Nephron (organoid): ENCODE results near the gene PAX8.
"Not testable (repeated sequence)": the region's sequence is repeated elsewhere in the genome, so short reads cannot be mapped to it uniquely, and the experiment has no call there.

Experiments
- H3K27ac Mint-ChIP-seq, 3 experiments: 2 replicates each; pipeline ENCODE4 v1.8.0; 2020; ENCODE audit warnings: mixed read lengths in 3 of 3, mild to moderate bottlenecking in 2 of 3, moderate library complexity in 1 of 3
- H3K27me3 Mint-ChIP-seq: 2 replicates; pipeline ENCODE4 v1.8.0; 2021; ENCODE audit warnings: low read depth, mild to moderate bottlenecking, moderate library complexity, mixed read lengths
- H3K36me3 Mint-ChIP-seq: 2 replicates; pipeline ENCODE4 v1.8.0; 2020; ENCODE audit warnings: low read depth, mixed read lengths
- H3K4me1 Mint-ChIP-seq: 2 replicates; pipeline ENCODE4 v1.8.0; 2020; ENCODE audit warnings: mixed read lengths
- H3K4me3 Mint-ChIP-seq, 3 experiments: 2 replicates each; pipeline ENCODE4 v1.8.0; 2020; ENCODE audit warnings: mild to moderate bottlenecking in 3 of 3, mixed read lengths in 3 of 3, moderate library complexity in 2 of 3
- H3K9me3 Mint-ChIP-seq: 2 replicates; pipeline ENCODE4 v1.8.0; 2020; ENCODE audit warnings: mixed read lengths
- TF ChIP-seq, protein P1 (sequence below), 3 experiments: fragments of 200-600 bp; sonication (generic); IDR thresholded peaks; one replicate each; pipeline ENCODE4 v1.5.0; 2021; ENCODE audit warnings: antibody characterized with exemption in 3 of 3; ENCODE audit not compliant: unreplicated experiment in 3 of 3

PAX8 gene

DNA sequence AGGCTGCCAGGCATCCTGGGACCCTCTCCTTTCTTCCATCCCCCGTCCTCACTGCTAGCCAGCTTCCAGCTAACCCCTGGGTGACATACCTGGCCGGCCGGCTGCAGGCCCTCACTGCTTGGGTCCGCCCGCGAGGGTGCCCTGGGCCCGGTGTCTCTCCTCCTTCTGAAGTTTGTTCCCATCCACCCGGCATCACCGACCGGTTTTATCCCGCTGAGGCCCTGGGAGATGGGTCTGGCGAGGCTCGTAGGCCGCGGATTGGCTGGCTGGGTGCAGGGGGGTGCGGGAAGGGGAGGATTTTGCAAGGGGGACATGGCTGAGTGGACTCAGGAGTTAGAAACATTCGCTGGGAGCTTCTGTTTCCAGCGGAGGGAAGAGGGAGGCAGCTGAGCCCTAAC is at the start of gene PAX8:
TSS of gene PAX8 (minus strand) at position 180 of the 398 bp plus-strand sequence. CDS start 527 bp downstream, outside the sequence.
- Mint-ChIP-seq H3K27me3 (peaks cover 95% of the 10 kb centered on the region), H3K4me1 (peaks cover 36% of the 10 kb centered on the region), H3K36me3 (peaks cover 23% of the 10 kb centered on the region), H3K4me3 (peak within 1 kb of the TSS; percentile 85 to 90 (median 88)), H3K27ac (peak within 1 kb of the TSS; percentile 90 to 99 (median 93)), H3K9me3 (no peaks in the 10 kb centered on the region)
- TF ChIP-seq, protein P1, sequence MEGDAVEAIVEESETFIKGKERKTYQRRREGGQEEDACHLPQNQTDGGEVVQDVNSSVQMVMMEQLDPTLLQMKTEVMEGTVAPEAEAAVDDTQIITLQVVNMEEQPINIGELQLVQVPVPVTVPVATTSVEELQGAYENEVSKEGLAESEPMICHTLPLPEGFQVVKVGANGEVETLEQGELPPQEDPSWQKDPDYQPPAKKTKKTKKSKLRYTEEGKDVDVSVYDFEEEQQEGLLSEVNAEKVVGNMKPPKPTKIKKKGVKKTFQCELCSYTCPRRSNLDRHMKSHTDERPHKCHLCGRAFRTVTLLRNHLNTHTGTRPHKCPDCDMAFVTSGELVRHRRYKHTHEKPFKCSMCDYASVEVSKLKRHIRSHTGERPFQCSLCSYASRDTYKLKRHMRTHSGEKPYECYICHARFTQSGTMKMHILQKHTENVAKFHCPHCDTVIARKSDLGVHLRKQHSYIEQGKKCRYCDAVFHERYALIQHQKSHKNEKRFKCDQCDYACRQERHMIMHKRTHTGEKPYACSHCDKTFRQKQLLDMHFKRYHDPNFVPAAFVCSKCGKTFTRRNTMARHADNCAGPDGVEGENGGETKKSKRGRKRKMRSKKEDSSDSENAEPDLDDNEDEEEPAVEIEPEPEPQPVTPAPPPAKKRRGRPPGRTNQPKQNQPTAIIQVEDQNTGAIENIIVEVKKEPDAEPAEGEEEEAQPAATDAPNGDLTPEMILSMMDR (IDR thresholded peaks at IDR 0.05; ENCODE audit: unreplicated experiment in 3 of 3): no peak

DNA sequence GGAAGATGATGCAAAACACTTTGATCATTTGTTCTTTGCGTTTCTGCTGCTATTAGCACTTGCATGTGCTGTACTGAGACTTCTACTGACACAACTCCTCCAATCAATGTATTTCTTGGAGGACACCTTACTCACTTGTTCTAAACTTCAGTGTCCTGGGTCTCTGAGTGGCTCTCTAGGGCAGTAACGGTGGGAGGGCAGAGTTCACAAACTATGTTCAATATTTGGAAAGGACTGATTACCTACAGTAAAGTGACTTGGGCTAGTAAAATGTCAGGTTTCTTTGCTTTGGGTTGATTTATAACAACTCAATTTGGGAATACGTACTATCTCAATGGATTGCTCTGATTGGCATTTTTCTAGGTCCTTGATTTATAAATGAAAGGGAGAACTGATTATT is 49.3 kb upstream of the PAX8 start:
- Mint-ChIP-seq H3K27me3 (peaks cover 28% of the 10 kb centered on the region), H3K27ac (no peak overlapping the region), H3K4me3 (no peak overlapping the region), H3K9me3 (no peaks in the 10 kb centered on the region), H3K36me3 (no peaks in the 10 kb centered on the region), H3K4me1 (peaks cover 19% of the 10 kb centered on the region)
- TF ChIP-seq, protein P1 (IDR thresholded peaks at IDR 0.05; ENCODE audit: unreplicated experiment in 3 of 3): no peak

DNA sequence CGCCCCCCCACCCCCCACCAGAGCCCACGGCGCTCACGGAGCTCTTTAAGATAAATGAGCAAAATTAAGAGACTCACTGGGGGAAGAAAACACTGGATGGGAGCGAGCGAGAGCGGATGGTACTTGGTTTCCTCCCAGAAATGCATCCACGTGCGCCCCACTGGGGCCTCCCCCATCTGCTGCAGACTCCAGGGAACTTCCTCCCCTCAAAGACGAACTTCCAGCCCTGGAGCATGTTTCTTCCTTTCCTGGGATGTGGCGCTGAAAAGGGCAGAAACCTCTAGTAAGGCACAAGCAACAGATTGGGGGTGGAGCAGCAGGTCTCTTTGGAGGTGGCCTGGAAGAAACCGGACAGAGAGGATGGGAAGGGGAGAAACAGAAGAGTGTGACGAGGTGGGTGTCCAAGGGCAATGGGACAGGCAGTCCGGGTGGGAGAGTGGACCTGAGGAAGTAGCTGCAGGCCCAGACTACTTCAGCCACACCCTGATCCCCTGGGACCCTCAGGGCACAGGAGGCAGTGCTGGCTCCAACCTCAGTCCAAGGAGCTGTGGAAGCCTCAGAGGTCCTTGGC is 46.5 kb upstream of the PAX8 start:
- Mint-ChIP-seq H3K4me1 (peaks cover 25% of the 10 kb centered on the region), H3K4me3 (peak overlapping the region; percentile 77 to 79 (median 78)), H3K27me3 (peaks cover 44% of the 10 kb centered on the region), H3K27ac (peak overlapping the region; percentile 84 to 97 (median 84))
- not testable (repeated sequence) for H3K36me3 Mint-ChIP-seq, H3K9me3 Mint-ChIP-seq

DNA sequence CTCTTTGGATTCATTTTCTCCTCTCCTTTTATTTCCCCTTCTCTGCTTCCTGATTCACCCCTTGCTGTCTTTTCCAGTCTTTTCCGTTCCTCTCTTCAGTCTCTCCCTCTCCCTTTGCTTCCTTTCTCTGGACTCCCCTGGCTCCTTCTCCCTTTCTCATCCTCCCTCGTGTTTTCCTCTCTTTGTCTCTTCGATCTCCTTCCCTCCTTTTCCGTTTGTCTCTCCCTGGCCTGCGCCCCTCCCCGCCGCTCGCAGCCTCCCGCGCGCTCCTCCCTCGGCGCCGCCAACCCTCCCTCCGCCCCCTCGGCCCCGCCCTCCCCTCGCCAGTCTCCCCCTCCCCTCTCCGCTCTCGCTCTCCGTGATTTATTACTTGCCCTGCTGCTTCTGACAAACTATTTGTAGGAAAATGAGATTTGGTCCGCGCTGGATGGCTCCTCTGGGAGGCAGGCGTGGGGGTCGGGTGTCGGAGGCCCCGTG is 46.0 kb upstream of the PAX8 start:
- Mint-ChIP-seq H3K9me3 (no peaks in the 10 kb centered on the region), H3K27ac (peak overlapping the region; percentile 84 to 97 (median 91)), H3K27me3 (peaks cover 46% of the 10 kb centered on the region), H3K4me1 (peaks cover 25% of the 10 kb centered on the region), H3K4me3 (peak overlapping the region; percentile 77 to 79 (median 78)), H3K36me3 (no peaks in the 10 kb centered on the region)
- TF ChIP-seq, protein P1 (IDR thresholded peaks at IDR 0.05; ENCODE audit: unreplicated experiment in 3 of 3): no peak

DNA sequence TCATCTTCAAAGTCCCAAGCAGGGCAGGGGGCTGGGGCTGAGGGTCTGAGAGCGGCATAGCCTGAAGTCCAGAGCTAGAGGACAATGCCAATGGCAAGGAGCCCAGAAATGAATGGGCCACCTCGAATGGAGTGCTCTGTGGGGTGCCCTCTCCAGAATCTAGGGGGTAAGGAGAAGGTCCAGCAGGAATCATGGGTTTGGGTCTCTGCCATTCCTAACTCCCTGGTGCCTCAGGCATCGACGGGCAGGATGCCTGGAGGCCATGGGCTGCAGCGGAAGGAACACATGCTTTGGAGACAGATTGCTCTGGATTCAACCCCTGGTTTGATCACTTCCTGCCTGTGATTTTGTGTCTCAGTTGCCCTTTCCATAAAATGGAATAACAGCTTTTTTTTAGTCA is 44.4 kb upstream of the PAX8 start:
- Mint-ChIP-seq H3K27ac (peak overlapping the region in 1 of 3 experiments; percentile 35), H3K27me3 (peaks cover 45% of the 10 kb centered on the region), H3K4me1 (peaks cover 25% of the 10 kb centered on the region)
- not testable (repeated sequence) for H3K9me3 Mint-ChIP-seq, H3K4me3 Mint-ChIP-seq, H3K36me3 Mint-ChIP-seq

DNA sequence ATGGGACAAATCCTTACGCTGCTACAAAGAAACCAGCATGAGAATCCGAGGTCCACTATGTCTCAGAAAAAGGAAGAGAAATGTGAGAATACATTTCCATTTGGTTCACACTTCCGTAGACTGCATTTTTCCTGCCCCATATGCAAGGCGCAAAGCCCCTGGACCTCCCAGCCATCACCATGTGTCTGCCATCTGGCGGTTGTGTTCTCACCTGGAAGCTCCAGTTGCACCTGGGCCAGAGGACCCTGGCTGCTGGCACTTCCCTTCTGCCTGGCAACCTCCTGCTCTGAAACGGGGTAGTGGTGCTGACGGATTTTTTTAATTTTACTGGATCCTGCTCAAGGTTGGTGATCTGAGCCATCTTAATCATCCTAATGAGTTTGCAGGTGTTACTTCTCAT is 41.4 kb upstream of the PAX8 start:
- peaks cover 57% of the 10 kb centered on the region for H3K27me3 Mint-ChIP-seq
- peaks cover 17% of the 10 kb centered on the region for H3K4me1 Mint-ChIP-seq
- not testable (repeated sequence) for H3K4me3 Mint-ChIP-seq, H3K36me3 Mint-ChIP-seq, H3K27ac Mint-ChIP-seq, H3K9me3 Mint-ChIP-seq

DNA sequence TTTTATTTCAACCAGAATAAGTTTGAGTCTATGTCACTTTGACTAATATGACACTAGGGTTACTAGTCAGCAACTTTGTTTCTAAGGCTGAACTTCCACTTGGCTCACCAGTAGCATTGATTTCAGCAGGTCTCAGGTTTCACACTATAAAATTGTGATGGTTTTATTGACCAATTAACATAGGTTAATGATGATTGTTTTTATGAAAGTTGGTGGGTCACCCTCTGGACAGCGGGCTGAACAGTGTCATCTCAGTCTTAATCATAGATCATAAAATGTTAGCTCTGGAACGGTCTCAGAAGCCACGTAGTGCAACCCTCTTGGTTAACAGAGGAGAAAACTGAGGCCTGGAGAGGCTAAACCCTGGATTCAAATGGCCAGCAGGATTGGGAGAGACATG is 40.2 kb upstream of the PAX8 start:
- not testable (repeated sequence) for H3K4me3 Mint-ChIP-seq, H3K36me3 Mint-ChIP-seq, H3K9me3 Mint-ChIP-seq

DNA sequence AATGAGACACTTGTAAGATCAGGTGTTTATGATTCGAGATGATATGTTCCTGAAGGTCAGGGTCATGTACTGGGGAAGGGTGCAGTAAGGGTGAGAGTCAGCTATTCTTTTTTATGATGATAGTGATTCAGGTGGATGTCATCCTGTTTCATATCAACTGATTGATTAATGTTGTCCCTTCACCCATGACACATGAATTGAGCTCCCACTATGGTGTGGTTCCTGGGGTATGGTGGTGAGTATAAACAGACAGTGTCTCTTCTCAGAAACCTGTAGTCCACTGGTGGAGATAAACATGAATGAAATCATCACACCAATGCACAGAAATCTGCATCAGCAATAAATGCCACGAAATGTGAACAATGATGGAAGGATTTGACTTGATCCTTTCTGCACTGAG is 37.4 kb upstream of the PAX8 start:
- H3K36me3 Mint-ChIP-seq: no peaks in the 10 kb centered on the region
- TF ChIP-seq, protein P1 (IDR thresholded peaks at IDR 0.05; ENCODE audit: unreplicated experiment in 3 of 3): no peak
- no peak overlapping the region for H3K27ac Mint-ChIP-seq
- no peaks in the 10 kb centered on the region for H3K9me3 Mint-ChIP-seq
- peaks cover 34% of the 10 kb centered on the region for H3K4me1 Mint-ChIP-seq
- H3K4me3 Mint-ChIP-seq: no peak overlapping the region
- H3K27me3 Mint-ChIP-seq: peaks cover 38% of the 10 kb centered on the region

More for the DNA sequence above, 40.2 kb upstream of the PAX8 start:
- H3K4me1 Mint-ChIP-seq: peaks cover 14% of the 10 kb centered on the region
- H3K27me3 Mint-ChIP-seq: peaks cover 57% of the 10 kb centered on the region
- not testable (repeated sequence) for H3K27ac Mint-ChIP-seq

DNA sequence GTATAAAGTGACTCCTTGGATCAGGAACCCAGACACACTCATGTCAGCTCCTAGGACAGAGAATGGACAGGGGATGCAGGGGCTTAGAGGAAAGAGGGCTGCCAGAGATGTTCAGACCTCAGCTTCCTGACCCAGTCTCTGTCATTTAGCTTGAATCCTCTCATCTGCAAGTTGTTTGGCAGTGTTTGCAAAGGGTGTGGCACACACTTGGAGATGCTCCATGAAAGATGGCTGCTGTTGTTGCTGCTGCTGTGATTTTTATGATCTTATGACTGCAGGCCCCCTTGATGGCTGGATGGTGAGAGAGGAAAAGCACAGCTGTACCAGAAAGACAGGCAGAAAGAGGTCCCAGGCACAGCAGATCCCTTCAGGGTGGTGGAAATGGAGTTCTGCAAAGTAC is 35.9 kb upstream of the PAX8 start:
- H3K27ac Mint-ChIP-seq: not testable (repeated sequence)

DNA sequence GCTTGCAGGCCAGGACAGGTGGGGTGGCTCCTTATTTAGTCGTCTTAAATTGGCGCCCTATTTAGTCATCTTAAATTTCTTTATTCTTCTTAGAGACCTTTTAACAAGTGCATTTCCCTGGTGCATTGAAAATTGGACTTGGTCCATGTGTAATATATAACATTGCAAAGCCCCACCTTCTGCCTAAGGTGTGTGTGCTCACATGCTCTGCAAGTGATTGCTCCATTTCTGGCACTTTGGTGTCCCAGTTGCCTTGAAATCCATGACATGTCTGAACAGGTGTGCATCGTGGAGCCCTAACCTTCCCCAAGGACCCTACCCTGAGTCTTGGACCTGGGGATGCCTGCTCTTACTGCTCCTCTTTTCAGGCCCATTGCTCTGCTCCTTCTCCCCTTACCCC is 35.5 kb upstream of the PAX8 start:
- Mint-ChIP-seq H3K4me1 (peaks cover 51% of the 10 kb centered on the region), H3K27me3 (peaks cover 36% of the 10 kb centered on the region)
- not testable (repeated sequence) for H3K27ac Mint-ChIP-seq, H3K36me3 Mint-ChIP-seq, H3K9me3 Mint-ChIP-seq, H3K4me3 Mint-ChIP-seq

More for the DNA sequence above, 35.9 kb upstream of the PAX8 start:
- Mint-ChIP-seq H3K4me1 (peaks cover 46% of the 10 kb centered on the region), H3K27me3 (peaks cover 32% of the 10 kb centered on the region)
- not testable (repeated sequence) for H3K36me3 Mint-ChIP-seq, H3K4me3 Mint-ChIP-seq, H3K9me3 Mint-ChIP-seq

DNA sequence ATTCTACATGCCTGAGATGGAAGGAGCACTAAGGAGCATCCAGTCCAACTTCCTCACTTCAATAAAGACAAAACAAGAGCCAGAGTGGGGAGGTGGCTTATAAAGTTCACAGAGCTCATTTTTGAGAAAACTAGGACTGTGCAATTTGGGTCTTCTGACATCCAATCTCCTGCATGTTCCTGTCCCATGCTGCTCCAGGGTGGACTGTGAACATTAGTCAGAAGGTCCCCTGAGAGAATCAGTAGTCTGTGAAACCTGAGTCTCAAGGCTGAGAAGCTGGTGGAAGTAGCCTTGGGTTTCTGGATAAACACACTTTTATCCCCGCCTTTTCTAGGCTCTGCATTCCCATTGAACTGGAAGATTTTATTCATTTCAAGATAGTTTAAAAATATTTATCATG is 33.1 kb upstream of the PAX8 start:
- not testable (repeated sequence) for H3K9me3 Mint-ChIP-seq, H3K36me3 Mint-ChIP-seq, H3K27ac Mint-ChIP-seq, H3K4me3 Mint-ChIP-seq
- Mint-ChIP-seq H3K27me3 (peaks cover 41% of the 10 kb centered on the region), H3K4me1 (peaks cover 65% of the 10 kb centered on the region)
